CD1c-positive myeloid dendritic cell (primary cell): Measurements from ENCODE around the gene SYNDIG1.

Experiments
- DNase-seq: peaks from one replicate; pipeline ENCODE4 v3.0.0-alpha.2; 2016; ENCODE audit errors: extremely low spot score

SYNDIG1 gene

DNA sequence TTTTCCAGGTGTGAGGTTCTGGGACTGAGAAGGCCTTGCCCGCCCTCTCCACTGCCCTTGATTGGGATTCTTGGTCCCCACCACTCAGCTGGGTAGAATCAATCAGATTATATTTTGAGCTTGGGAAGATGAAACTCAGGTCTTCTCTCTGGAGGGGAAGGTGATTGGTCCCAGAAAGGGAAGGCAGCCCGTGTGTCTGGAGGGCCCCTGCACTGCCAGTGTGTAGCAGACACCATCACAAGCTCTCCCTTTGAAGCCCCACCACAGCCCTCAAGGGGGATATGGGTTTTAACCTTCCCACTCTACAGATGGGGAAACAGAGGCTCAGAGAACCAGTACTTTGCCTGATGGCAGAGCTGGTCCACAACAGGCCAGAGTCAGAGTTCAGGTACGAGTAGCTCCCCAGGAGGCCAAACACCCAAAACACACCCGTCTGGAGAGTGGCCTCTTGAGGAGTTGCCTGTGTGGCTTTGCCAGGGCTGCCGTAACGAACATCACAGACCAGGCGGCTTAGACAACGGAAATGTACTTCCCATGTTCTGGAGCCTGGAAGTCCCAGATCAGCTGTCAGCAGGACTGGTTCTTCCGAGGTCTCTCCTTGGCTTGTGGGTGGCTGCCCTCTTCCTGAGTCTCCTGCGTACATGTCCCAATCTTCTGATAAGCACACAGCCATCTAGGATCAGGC is 205.6 kb downstream of the SYNDIG1 start:
- no peak for DNase-seq

GRCh38 chr20:24675651-24676352 is 206.4 kb downstream of the SYNDIG1 start:
- no peak for DNase-seq

DNA sequence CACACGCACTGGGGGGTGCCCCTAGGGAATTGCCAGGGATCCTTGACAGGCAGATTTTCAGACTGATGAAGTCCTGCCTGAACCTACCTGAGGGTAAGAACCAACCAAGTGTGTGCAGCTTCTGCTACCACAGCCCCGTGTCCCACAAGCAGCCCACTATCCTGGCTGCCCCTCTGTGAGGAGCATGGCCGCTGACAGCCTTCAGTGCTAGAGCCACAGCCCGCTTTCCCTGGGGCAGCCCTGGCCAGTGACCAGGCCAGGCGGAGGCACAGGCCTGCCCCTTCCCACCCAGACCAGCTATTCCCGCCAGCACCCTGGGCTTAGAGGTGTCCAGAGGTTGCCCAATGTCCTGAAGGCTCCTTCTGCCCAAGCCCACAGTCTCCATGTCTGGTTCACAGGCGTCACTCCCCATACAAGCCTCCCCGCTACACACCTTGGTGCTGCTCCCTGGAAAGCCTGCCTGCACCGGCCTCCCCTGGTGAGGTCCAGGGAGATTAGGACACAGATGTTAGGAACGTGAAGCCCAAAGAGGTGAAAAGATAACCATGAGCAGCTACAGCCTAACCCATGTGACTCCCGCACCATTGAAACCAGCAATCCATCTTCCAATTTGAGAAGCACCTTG is 207.0 kb downstream of the SYNDIG1 start:
- DNase-seq = no peak

DNA sequence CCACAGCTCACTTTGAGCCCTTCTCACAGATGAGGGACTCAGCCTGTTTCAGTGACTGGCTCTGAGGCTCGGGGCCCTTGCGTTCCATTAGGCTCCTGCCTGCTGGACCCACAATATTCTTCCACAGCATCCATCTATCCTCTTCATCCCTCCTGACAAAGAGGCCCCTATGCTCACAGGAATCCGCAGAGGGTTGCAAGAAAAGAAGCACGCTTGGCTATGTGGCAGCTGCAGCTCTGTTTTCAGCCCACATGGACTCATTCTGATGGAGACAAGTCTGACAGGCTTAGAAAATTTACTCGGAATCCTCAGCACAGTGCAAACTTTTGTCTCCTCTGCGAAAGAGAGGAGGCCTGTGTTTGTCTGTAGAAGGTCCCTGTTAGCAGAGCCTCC is 207.5 kb downstream of the SYNDIG1 start:
- no peak for DNase-seq

DNA sequence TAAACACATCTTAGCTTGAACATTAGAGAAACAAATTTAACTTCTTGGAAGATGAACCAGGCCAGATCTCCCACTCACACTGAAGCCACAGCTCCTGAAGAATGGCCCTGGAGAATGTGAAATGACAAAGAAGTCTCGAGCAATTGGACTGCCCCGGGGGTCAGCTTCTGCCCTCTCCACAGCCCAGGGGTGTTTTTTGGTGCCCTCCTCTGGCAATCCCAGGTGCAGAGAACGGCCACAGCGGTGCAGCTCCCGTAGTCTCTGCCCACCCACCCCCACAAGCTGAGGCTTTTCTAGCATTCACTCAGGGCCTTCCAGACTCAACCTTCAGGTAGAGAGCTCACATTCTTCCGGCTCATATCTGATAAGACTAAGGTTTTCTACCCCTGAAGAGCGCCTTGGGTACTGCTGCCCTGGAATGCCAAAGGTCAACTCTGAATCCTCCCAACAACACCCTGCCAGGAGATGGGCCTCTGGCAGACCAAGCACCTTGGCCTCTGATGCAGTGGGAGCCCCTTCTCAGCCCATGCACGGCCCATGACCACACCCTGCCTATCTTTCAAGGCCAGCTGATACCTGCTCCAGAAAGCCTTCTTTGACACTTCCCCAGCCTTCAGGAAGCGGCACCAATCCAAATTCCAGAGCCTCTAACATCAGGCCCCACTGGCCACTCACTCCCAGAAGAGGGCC is 208.3 kb downstream of the SYNDIG1 start:
- DNase-seq = no peak

DNA sequence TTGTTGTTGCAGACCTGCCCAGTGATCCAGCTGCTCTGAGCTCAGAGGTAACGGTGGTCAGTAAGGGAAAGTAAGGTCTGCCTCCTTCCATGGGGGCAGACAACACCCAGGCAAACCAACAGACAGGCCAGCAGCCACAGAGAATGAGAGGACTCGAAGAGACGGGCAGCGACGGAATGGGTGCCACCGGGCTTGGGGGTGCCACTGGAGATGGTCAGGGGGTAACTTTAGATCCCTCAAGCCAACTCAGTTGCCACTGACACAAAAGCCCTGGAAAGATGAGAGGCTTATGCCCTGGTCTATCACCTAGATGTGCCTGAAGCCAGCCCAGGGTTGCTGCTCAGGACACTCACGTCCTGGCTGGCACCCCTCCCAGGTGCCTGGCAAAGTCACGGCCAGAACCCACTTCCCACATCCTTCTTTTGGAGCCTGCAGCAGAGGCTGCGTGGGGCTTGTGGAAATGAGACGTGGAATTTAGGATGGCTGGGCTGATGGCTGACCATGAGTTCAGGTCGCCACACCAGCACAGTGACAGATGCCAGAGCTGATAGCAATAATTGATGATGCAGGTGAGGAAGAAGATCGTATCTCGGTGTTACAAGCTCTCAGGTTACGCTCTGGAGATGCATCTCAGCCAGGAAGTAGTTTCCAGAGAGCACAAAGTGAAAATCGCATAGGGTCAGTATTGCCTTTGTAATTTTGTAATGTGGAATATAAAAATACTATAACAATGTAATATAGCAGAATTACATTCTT is 209.1 kb downstream of the SYNDIG1 start:
- no peak for DNase-seq

DNA sequence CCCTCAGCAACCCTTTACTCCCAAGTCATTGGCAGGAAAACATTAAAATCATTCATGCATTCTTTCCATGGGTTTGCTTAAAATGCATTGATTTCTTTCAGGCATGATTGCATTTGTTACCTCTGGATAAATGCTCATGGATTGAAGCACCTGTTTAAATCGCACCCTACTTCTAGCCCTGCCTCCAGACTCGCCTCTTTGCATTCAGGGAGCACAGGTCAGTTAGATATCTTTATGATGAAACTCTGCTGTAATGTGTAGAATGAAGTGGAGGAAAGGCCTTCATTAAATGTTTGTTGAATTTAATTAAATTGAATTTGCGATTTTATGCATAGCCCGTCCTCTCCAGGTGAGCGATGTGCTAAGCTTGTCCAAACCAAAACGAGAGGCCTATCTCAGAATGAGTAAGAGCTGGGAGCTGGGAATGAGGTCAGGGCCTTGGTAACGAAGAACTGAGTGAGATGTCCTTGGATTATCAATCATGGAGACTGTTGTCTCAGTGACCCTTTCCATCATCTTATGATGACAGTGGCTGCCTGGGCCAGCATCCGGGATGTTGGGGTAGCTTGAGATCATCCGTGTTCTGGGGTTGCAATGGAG is 210.1 kb downstream of the SYNDIG1 start:
- no peak for DNase-seq

GRCh38 chr20:24681634-24682495 is 212.4 kb downstream of the SYNDIG1 start:
- DNase-seq = no peak

DNA sequence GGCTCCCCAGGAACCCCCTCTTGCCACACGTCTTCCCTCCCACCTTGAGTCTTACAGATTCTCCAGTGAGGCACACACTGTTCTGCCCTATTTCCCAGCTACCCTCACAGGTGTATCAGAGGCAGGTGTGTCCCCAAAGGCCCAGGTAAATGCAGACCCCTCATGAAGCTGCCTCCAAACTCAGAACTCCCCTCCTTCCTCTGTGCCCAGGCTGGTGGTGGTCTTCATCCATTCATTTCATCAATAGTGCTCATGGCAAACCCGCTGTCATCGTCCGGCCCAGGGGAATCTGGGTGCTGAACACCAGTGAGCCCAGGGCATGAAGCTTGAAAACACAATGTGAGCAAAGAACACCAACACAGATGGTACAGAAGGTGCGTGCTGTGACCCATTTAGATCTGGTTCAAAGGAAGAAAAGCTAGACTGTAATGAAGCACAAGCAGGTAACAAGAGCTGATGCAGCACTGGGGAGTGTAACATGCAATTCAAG is 213.1 kb downstream of the SYNDIG1 start:
- no peak for DNase-seq

GRCh38 chr20:24683676-24684075 is 214.2 kb downstream of the SYNDIG1 start:
- no peak for DNase-seq

GRCh38 chr20:24684421-24684871 is 215.0 kb downstream of the SYNDIG1 start:
- DNase-seq = peak; percentile 54

- DNase-seq = no peak
Observed at GRCh38 chr20:24684956-24685691, 215.7 kb downstream of the SYNDIG1 start.

GRCh38 chr20:24685736-24686135 is 216.3 kb downstream of the SYNDIG1 start:
- DNase-seq = no peak

DNA sequence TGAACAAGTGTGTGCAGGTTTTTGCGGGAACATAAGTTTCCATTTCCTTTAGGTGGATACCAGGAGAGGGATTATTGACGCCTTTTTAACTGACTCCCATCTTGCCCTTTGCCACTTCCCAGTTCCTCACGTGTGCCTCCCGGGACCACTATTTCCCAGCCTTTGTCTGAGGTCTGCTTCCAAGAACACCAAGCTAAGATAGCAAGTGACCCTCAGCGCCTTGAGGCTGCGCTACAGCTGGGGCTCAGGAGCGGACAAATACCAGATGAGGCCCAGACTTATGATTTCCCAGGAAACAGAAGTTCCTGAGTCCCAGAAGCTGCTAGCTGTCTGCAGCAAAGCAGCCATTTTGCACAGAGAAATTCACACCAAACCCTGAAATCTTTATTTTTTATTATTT is 216.7 kb downstream of the SYNDIG1 start:
- DNase-seq = no peak

DNA sequence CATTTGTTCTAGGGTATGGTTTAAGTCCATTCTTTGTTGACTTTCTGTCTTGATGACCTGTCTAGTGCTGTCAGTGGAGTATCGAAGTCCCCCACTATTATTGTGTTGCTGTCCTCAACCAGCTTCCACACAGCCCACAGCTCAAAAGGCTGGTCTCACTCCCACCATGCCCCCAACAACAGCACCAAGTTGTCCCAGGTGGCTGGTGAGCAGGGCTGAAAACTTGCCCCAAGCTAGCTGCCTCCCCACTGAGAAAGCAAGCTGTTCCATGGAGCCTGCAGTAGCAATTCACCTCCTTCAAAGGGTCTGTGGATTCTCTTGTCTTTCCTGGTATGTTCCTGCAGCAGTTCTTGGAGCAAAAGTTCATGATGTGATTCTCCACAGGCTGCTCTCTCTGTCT is 221.0 kb downstream of the SYNDIG1 start:
- DNase-seq = no peak

- DNase-seq = no peak
Observed at GRCh38 chr20:24691901-24692351, 222.5 kb downstream of the SYNDIG1 start.

DNA sequence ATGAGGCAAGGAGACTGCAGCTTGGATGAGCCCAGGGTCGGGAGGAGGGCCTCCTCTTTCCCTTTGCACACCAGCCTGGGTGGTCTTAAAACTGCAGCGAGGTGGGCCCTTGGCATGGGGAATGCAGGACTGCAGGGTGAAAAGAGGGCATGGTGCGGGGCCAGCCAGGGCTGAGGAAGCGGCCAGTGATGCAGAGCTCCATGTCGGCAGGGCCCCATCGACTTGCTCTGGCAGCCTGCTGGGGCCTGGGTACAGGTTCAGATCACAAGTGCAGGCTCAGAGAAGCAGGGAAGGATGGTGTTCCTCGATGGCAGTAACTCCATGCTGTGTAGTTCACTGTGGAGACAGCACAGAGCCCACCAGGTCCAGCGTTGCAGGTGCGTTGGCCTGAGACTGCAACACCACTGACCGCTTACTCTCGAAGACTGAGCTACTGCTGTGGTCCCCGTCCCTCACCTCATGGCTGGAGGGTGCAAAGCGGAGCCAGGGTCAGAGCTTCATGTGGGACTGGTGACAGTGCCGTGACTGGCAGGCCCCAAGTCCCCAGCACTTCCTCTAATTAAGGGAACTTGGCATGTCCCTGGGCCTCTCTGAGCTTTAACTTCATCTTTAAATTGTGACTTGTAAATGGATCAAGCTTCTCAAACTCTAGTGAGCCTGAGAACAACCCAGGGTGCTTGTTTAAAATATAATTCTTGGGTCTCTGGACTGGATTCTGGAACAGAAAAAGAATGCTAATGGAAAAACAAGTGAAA is 223.2 kb downstream of the SYNDIG1 start:
- no peak for DNase-seq

DNA sequence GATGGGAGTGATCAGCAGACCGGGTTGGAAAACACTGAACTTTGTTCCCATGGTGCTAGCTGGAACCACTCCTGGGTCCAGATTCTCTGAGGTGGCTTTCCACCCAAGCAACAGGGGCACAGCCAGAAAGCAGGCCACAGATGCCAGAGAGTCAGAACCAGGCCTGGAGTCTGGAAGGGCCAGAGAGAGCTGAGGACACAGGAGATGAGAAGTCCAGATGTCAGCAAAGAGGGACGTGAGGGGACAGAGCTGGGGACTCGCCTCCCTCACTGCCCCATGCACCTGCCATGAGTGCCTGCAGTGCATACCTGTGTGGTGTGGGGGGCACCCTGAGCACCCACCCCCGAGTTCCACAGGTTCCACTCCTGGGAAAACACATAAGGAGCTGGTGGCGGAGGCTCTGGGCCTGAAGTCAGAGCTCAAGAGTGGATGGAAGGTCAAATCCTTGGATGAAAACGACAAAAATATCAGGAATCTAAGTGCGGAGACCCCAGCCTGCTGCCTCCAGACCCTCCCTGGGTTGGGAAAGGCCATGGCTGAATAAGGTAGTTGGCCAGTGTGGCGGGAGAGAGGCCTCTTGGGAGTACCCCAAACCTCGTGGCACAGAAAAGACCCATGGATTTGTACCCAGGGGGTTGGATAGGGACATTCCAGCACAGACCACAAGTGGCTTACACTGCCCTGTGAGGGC is 224.2 kb downstream of the SYNDIG1 start:
- DNase-seq = no peak
